GM18526 (cell line): ENCODE results near the gene RNF208.

ENCODE experiments used
- POLR2A ChIP-seq: IDR thresholded peaks from 3 replicates; pipeline ENCODE4 v1.6.1; 2011; ENCODE audit not compliant: insufficient read length; ENCODE audit errors: extremely low read depth

Gene RNF208

DNA sequence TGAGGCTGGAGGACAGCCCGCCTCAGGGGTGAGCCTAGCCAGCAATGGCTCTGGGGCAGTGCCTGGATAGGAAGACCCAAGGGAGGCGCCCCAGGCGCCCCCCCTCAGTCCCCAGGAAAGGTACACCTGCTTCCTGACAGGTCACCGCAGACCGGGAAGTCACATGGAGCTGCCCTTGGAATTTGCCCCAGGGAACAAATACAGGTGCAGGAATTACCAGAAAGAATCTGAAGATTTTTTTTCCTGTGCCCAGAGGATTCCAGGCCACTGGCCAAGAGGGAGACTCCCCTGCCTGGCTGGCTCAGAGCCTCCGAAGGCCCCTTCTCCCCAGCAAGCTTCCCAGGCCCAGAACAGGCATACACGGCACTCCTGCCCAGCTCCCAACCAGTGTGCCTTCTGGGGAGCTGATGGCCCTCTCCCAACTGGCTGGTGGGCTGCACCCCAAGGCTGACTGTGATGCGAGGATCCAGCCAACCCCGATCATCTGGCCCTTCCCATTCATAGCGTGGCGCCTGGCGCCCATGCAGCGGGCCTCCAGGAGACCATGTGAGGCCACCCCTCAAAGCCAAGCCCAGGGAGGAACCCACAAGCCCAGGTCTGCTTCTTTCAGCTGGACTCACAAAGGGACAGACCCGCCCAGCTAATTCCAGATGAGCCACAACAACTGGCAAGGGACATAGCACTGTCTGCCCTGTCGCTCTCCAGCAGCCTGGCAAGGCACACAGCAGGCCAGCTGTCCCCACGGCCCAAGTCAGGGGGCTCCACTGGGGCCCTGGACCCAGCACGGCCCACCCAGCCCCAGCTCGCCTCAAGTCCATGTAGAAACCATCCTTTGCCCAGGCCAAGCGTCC lies 23.8 kb downstream of the RNF208 start:
- no peak for TF ChIP-seq POLR2A

DNA sequence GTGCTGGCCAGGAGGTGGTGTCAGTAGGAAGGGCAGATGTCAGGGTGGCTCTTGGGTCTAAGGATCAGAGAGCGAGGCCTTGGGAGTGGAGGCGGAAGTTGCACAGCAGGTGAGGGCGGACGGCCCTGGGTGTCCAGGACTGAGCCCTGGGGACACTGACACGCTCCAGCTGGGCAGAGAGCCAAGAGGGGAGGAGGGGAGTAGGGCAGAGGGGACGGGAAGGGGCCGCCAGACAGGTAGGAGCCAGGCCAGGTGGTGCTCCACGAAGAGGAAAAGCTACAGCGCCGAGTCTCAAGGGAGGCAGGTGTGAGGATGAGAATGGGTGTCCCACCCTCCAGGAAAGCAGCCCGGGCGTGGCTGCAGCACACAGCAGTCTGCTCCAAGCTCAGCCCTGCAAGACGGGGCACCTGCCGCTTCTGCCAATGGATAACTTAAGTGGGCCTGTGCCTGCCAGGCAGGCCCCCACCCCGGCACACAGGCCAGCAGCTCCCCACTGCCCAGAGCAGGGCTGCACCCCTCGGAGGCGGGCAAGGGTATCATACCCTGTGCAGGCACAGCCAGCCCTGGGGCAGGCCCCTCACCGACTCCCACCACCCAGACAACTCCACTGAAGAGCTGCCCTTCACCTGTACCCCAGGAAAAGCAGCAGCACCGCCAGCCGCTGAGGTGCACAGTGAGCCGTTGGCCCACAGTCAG lies 26.4 kb downstream of the RNF208 start:
- no peak for TF ChIP-seq POLR2A

DNA sequence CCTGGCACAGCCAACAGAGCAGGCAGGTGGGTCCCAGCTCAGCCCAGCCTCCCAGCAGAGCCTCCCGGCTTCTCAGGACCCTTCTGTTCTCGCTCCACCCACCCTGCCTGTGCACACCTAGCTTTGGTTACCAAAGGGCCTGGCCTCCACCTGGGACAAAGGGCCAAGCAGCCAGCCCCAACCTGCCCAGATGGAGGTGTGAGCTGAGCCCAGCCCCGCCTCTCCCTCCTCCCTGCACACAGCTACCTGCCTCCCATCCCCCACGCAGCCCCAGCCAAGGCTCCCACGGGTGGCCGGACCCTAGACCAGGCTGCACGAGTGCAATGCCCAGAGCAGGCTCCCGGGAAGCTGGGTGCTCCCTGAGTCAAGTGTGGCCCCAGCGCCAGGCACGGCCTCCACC lies 27.1 kb downstream of the RNF208 start:
- no peak for TF ChIP-seq POLR2A

DNA sequence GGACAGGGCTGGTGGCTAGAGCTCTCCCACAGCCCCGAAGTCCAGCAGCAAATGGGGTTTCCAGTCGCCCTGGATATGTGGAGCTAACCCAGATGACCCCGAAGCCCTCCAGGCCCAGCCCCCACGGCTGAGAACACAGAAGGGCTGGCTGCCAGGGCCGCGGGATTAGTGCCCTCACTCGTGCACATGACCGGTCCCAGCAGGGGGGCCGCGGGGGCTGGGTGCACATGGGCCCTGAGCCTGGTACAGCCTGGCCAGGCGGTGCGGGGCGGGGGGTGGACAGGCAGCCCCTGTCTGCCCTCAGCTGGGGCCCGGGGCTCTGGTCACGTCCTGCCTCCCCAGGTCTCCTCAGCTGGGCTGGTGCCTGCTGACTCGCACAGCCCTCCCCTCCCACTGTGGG lies 27.7 kb downstream of the RNF208 start:
- no peak for TF ChIP-seq POLR2A

DNA sequence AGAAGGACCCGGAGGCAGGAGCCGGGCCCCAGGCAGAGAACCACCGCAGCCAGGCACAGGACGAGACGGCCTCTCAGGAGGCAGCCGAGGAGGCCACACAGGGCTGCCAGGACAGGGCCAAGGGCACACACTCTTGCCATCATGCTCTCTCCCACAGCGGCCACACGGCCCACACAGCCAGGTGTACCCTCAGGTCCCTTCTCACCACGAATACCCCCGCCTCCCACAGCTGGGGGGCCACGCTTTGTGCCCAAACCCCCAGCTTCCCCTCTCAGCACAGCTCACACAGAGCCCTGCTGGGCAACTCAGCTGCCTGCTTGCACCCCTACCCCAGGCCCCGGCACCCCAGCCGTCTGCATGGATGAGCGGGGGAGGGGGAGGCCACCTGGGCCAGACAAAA lies 28.3 kb downstream of the RNF208 start:
- TF ChIP-seq POLR2A: no peak

DNA sequence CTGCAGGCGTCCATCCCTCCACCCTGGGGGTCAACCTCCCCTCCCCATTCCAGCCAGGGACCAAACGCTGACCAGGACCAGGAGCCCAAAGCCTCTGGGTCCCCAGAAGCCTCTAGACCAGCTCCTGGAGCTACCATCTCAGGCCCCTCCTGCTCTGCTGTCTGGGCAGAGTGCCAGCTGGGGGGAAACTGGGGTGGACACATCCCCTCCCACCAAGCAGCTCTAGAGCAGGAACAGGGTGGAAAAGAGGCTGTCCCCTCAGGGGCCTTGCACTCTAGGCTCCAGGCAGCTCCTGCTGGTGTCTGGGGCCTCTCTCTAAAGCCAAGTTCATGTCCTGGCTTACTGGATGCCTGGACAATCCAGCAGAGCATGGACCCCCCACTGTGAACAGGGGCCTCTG lies 29.2 kb downstream of the RNF208 start:
- TF ChIP-seq POLR2A: no peak

DNA sequence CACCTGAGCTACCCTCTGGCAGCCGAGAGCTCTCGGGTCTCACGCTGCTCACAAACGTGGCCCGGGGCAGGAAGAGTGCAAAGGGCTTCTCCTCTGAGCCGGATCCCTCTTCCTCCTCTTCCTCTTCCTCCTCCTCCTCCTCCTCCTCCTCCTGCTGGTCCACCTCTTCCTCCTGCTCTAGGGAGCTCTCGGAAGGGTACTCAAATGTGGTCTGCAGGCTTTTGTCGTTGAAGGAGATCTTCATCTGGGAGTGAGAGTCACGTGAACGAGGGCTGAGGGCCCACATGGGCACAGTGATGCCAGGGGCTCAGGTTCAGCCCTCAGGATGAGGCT lies 29.6 kb downstream of the RNF208 start:
- TF ChIP-seq POLR2A: no peak

DNA sequence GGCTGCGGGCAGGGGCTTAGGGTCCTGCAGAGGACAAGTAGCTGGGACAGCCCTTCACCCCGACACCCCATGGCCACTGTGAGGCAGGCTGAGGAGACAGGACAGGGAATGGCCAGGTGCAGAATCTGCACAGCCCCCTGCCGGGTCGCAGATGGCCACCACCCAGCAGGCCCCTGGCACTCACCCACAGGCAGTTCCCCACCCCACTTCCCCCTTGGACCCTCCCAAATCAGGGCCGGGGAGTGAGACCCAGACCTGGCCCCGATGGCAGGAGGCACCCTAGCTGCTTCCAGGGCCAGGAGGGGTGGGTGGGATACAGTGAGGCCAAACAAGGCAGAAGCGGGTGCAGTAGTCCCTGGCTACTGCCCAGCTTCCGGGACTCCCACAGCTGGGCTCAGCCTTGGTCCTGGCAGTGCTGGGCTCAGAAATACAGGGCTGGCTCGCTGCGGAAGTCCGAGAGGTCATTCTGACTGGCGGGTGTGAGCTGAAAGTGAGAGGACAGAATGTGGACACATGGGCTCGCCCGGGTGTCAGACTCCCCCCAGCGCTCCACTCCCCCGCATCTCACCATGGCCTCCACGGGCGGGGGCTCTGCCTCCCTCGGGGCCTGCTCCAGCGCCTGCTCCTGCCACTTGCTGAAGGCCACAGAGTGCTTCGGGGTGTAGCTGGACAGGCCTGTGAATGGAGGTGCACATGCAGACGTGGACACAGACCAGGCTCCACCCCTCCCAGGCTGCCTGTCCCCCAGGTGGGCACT lies 30.2 kb downstream of the RNF208 start:
- TF ChIP-seq POLR2A: no peak

DNA sequence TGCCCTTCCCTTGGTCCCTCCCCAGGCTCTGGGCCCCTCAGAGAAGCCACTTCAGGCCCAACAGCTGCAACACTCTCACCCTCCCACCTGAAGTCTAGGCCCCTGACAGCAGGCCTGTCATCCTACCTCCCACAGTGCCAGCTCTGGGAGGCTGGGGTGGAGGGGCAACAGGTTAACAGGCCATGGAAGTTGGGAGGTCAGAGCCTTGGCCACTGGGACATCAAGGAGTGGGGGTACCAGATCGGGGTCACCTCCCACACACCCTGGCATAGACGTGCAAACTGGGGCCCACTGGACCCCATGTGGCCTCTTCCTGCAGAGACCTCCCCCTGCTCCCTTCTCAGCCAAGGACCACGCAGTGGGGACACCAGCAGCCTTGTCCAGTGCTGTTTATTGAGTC lies 30.8 kb downstream of the RNF208 start:
- TF ChIP-seq POLR2A: no peak

DNA sequence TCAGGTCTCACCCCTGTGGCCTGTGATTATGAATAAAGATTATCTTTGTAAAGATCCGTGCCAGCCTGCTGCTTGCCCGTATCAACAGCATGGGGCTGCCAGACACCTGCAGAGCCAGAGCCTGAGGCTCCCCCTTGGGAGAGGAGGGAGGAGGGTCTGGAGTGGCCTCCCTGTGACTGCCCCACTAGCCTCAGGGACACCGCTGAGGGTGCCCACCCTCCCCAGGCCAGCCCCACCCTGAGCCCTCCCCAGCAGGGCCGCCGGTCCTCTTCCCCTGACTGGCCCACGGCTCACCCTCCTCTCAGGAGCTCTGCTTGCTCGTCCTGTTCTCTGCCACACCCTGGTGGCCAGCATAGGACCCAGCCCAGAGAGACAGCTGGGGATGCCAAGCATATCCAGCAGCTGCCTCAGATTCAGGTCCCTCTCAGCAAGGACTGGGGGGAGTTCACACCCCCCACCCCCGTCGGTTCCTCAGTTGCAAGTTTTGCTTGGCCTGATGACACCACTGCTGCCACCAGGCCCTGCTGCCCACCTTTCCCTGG lies 31.7 kb downstream of the RNF208 start:
- TF ChIP-seq POLR2A: no peak

DNA sequence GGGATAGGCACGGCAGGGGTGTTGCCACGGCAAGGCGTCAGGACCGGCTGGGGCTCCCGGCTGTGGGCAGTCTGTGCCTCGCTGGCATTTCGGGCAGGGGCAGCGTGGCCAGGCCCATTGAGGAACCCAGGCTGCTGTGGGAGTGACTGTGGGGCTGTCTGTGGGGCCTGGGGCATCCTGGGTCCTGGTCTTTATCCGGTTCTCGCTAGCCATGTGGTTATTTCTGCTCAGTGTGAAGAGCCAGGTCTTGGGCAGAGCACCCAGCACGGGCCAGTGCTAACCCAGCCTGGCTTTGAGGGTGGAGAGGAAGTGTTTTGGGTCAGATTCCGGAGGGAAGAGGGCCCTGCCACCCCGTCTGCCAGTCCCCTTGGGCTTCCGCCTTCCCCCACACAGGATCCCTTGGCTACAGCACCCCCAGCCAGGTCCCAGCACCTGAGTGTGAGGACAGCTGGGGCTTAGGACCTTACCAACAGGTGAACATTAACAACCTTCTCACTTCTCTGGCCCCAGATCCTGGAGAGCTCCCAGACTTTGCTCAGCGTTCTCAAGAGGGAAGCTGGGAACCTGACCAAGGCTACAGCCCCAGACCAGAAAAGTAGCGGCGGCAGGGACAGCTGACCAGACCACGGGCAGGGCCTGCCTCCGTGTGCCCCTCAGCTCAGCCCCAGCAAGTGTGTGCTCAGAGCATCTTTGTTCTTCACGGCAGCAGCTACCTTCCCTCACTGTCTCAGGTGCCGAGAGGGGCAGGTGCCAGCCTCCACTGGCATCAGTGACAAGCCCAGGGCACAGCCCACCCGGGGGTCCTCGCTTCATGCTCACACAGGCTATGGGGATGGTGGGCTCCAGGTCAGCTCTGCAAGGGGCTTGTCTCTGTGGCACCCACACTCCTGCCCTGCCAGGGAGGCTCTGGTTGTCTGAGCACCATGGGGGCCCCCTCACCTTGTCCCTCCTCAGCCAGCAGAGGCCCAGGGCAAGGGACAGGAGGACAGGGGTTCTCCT lies 32.4 kb downstream of the RNF208 start:
- no peak for TF ChIP-seq POLR2A

DNA sequence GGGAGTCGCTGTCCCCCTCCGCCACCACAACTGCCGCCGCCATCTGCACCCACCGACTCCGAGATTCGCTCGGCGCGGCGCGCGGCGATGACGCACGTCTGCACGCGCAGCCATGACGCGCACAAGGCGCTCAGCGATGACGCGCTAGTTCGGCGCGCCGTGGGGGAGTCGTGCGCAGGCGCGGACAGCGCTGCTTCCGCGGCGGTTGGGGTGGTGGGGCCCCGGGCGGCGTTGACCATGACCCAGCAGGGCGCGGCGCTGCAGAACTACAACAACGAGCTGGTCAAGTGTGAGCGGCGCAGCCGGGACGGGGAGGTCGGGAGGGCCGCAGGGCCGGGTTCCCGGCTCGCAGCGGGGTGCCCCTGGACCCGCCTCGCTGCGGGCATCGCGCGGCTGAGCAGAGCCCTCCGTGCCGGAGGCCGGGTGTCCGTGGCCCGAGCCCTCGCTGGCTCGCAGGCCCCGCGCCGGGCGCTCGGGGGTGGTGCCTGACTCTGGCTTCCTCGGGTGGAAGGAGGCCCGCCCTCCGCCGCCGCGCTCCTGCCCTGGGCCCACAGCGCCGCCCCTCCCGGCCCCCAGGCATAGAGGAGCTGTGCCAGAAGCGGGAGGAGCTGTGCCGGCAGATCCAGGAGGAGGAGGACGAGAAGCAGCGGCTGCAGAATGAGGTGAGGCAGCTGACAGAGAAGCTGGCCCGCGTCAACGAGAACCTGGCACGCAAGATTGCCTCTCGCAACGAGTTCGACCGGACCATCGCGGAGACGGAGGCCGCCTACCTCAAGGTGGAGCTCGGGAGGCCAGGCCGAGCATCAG lies 33.3 kb downstream of the RNF208 start, which contains the start of the genes ANAPC2 and SSNA1:
Gene ANAPC2, minus strand, starts transcription at position 71 of the 807 bp plus-strand sequence. Its CDS starts 28 bp downstream, at position 43.
Gene SSNA1, plus strand, starts transcription at position 187 of the 807 bp plus-strand sequence. Its CDS starts 51 bp downstream, at position 238.
- peak; percentile 93 for TF ChIP-seq POLR2A

DNA sequence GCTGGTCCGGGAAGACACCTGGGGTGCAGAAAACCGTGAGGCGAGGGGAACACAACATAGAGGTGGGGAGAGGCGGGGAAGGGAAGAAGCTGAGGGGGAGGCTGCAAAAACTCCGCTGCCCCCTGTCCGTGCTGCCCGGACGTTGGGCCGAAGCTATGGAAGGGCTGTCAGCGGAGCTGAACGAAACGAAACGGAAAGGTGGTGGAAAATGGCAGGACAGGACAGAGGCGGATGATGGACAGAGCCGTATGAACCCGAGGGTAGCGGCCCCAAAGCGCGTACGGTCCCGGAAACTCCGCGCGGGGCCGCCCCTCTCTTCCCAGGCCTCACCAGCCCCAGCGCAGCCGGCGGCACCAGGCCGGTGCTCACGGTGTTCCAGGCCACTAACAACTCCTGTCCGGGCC lies 34.0 kb downstream of the RNF208 start:
- TF ChIP-seq POLR2A: no peak
